SK-N-SH treated with all-trans-retinoic acid at 6 μM for 48 hours (cell line): ENCODE data around the gene CCDC88C.

Source experiments
- BACH2 ChIP-seq: fragments of 250-450 bp; sonication (Bioruptor Pico); IDR thresholded peaks from 2 replicates; pipeline ENCODE4 v1.9.0; 2021; ENCODE audit warnings: mild to moderate bottlenecking, borderline replicate concordance
- ISL1 ChIP-seq: fragments of 250-450 bp; sonication (Bioruptor Pico); IDR thresholded peaks from 2 replicates; pipeline ENCODE4 v2.1.2; 2022; ENCODE audit warnings: mild to moderate bottlenecking, moderate library complexity
- RARB ChIP-seq: fragments of 250-450 bp; sonication (Bioruptor Pico); IDR thresholded peaks from 2 replicates; pipeline ENCODE4 v1.8.0; 2021; ENCODE audit warnings: mild to moderate bottlenecking, moderate library complexity
- TCF4 ChIP-seq: fragments of 250-450 bp; sonication (Bioruptor Pico); IDR thresholded peaks from 2 replicates; pipeline ENCODE4 v1.8.0; 2021; ENCODE audit warnings: mild to moderate bottlenecking, moderate library complexity, borderline replicate concordance
- ZFP3 ChIP-seq: fragments of 250-450 bp; sonication (Bioruptor Pico); IDR thresholded peaks from 2 replicates; pipeline ENCODE4 v1.5.0; 2020; ENCODE audit warnings: mild to moderate bottlenecking, moderate library complexity
- ZNF8 ChIP-seq: fragments of 450-650 bp; formaldehyde crosslinking; IDR thresholded peaks from 2 replicates; pipeline ENCODE4 v1.5.0; 2020; ENCODE audit warnings: mild to moderate bottlenecking, moderate library complexity
- TF ChIP-seq, protein P1 (sequence below): fragments of 250-450 bp; sonication (Bioruptor Pico); IDR thresholded peaks from 2 replicates; pipeline ENCODE4 v1.8.0; 2020; ENCODE audit warnings: mild to moderate bottlenecking, moderate library complexity, borderline replicate concordance
- TF ChIP-seq, protein P2 (sequence below): fragments of 250-450 bp; sonication (Bioruptor Pico); IDR thresholded peaks from 2 replicates; pipeline ENCODE4 v1.5.1; 2020; ENCODE audit warnings: low read depth, mild to moderate bottlenecking, moderate library complexity
- TF ChIP-seq, protein P3 (sequence below): fragments of 250-450 bp; sonication (Bioruptor Pico); IDR thresholded peaks from 2 replicates; pipeline ENCODE4 v1.8.0; 2021; ENCODE audit warnings: low read depth, mild to moderate bottlenecking, moderate library complexity, borderline replicate concordance

DNA sequence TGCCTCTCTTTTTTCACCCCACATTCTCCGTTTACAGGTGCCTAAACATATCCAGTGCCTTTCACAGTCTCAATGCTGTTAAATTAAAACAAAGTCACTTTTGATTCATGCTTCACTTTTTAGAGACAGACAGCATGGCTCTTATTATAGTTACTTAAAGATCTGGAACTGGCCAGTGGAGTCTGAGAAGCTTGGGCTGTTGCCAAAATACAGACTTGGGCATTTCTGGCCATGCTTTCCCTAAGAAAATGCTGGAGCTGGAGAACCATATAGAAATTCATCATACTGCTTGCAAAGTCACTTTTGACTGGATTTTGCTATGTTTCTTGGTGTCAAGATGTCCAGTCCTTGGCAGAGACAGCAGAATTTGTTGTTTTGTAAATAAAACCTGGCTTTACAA, 161.0 kb downstream of the CCDC88C start:
- TF ChIP-seq, protein P1, sequence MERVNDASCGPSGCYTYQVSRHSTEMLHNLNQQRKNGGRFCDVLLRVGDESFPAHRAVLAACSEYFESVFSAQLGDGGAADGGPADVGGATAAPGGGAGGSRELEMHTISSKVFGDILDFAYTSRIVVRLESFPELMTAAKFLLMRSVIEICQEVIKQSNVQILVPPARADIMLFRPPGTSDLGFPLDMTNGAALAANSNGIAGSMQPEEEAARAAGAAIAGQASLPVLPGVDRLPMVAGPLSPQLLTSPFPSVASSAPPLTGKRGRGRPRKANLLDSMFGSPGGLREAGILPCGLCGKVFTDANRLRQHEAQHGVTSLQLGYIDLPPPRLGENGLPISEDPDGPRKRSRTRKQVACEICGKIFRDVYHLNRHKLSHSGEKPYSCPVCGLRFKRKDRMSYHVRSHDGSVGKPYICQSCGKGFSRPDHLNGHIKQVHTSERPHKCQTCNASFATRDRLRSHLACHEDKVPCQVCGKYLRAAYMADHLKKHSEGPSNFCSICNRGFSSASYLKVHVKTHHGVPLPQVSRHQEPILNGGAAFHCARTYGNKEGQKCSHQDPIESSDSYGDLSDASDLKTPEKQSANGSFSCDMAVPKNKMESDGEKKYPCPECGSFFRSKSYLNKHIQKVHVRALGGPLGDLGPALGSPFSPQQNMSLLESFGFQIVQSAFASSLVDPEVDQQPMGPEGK = no peak
- no peak for TF ChIP-seq ZFP3
- no peak for TF ChIP-seq ZNF8 (CRISPR knock-in tag)
- TF ChIP-seq, protein P2, sequence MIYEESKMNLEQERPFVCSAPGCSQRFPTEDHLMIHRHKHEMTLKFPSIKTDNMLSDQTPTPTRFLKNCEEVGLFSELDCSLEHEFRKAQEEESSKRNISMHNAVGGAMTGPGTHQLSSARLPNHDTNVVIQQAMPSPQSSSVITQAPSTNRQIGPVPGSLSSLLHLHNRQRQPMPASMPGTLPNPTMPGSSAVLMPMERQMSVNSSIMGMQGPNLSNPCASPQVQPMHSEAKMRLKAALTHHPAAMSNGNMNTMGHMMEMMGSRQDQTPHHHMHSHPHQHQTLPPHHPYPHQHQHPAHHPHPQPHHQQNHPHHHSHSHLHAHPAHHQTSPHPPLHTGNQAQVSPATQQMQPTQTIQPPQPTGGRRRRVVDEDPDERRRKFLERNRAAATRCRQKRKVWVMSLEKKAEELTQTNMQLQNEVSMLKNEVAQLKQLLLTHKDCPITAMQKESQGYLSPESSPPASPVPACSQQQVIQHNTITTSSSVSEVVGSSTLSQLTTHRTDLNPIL (CRISPR knock-in tag) = no peak
- peak; percentile 32; the same call in 1 of the 2 replicates for TF ChIP-seq ISL1 (CRISPR knock-in tag)
- no peak for TF ChIP-seq RARB (CRISPR knock-in tag)
- TF ChIP-seq, protein P3, sequence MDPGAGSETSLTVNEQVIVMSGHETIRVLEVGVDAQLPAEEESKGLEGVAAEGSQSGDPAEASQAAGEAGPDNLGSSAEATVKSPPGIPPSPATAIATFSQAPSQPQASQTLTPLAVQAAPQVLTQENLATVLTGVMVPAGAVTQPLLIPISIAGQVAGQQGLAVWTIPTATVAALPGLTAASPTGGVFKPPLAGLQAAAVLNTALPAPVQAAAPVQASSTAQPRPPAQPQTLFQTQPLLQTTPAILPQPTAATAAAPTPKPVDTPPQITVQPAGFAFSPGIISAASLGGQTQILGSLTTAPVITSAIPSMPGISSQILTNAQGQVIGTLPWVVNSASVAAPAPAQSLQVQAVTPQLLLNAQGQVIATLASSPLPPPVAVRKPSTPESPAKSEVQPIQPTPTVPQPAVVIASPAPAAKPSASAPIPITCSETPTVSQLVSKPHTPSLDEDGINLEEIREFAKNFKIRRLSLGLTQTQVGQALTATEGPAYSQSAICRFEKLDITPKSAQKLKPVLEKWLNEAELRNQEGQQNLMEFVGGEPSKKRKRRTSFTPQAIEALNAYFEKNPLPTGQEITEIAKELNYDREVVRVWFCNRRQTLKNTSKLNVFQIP (CRISPR knock-in tag) = no peak
- TF ChIP-seq BACH2 (CRISPR knock-in tag) = no peak
- no peak for TF ChIP-seq TCF4 (CRISPR knock-in tag)
